ENCODE results near the gene GPC5. TPM values are rescaled to one million over a fixed set of nuclear protein-coding genes. Genes with fewer than 3 reads are reported as not detected.

GPC5 gene
- total and polyA plus RNA-seq, 9 of the 15 experiments (the other 6 are each of a cell fraction or from before 2014, with no cell fraction given): 0.18 to 0.27 TPM; not detected in 7

DNA sequence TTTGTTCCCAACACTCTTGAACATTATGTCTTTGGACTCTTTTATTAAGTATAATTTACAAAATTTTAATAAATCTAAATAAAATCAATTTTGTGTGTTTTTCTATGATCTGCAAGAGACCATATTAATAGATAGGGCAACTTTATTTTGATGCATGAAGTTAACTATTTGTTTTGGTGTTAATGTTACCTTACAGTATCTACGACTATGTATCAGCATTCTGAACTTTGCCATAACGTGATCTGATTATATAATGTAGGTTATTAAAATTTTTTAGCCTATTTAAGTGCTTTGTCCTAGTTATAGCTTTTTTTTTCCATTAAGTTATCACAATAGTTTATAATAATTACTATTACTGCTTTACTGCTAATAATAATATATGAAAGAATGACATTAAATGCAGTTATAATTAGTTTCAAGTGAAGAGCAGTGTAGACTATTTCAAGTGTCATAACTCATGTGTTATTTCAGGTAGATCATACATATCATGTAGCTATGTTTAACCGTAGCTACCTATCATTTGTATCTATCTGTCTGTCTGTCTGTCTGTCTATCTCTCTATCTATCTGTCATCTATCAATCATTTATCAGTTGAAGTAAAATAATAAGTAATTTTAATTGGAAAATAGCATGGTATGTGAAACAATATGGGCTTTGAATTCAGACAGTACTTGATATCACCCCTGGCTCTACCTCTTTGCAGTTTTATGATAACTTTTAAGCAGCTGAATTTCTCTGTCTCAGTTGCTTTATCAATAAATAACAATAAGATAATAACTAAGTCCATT is 229.7 kb downstream of the GPC5 start:
- H3K27me3 ChIP-seq (ENCODE audit: control insufficient read depth in 2 of 2, insufficient read depth in 2 of 2, low read length in 2 of 2): no peaks in the 10 kb centered on the region
- no peak for ATAC-seq
- H3K9me1 ChIP-seq (ENCODE audit: control insufficient read depth, insufficient read depth, low read length): no peaks in the 10 kb centered on the region
- no peak for DNase-seq (ENCODE audit: extremely low read depth in 1 of 4, low spot score in 3 of 4)
- FAIRE-seq: no peak
- H3K4me2 ChIP-seq (ENCODE audit: insufficient read depth, low read length): no peak overlapping the region
- H3K79me2 ChIP-seq (ENCODE audit: control insufficient read depth, insufficient read depth, low read length): no peaks in the 10 kb centered on the region
- no peaks in the 10 kb centered on the region for H3K36me3 ChIP-seq (ENCODE audit: control insufficient read depth, insufficient read depth, low read length)
- ChIA-PET CTCF (ENCODE audit: low intra/inter-chr PET ratio) (no interaction called here), POLR2A (no interaction called here)
- in situ Hi-C loops (cut with MboI) (no loop called here), intact Hi-C loops (cut with micrococcal nuclease) (no loop called here)
- H3K9me3 ChIP-seq (replicated peaks; ENCODE audit: control insufficient read depth, insufficient read depth, low read depth, low read length): no peaks in the 10 kb centered on the region; the same call in 1 of the 2 replicates
- no peak overlapping the region for H3K4me3 ChIP-seq
- H2AFZ ChIP-seq (ENCODE audit: low read depth, low read length): no peak overlapping the region
- no peaks in the 10 kb centered on the region for H4K20me1 ChIP-seq (replicated peaks; ENCODE audit: control insufficient read depth, insufficient read depth, low read length)
- H3K27ac ChIP-seq (ENCODE audit: extremely low read depth, low read depth, low read length): no peak overlapping the region
- WGBS (ENCODE audit: insufficient coverage, low coverage, missing lambda C conversion rate): 2% methylated on average over 3 of the region's 3 CpGs
- H3K4me1 ChIP-seq (replicated peaks in 1 of 2; ENCODE audit: control insufficient read depth in 2 of 2, insufficient read depth in 2 of 2, low read length in 2 of 2): no peaks in the 10 kb centered on the region
- BruUV-seq (replicated peaks): no TSS peak
- no peak overlapping the region for H3K9ac ChIP-seq (ENCODE audit: insufficient read depth in 1 of 2, low read depth in 2 of 2, low read length in 2 of 2)
- TF ChIP-seq ZFP30 (CRISPR knock-in tag; IDR thresholded peaks at IDR 0.05; ENCODE audit: borderline replicate concordance) (0 out of 2 replicates have a peak, but pooled peaks have one; percentile 21), ZNF785 (CRISPR knock-in tag; IDR thresholded peaks at IDR 0.05) (no peak), SIRT6 (IDR thresholded peaks at IDR 0.05; ENCODE audit: low read depth, low read length) (no peak), SNRNP70 (optimal IDR thresholded peaks at IDR 0.05; ENCODE audit: low read depth, low read length) (no peak), BRD9 (IDR thresholded peaks at IDR 0.05; ENCODE audit: low read depth, partially characterized antibody) (no peak), ZNF239 (CRISPR knock-in tag; IDR thresholded peaks at IDR 0.05) (no peak), SMAD2 (IDR thresholded peaks at IDR 0.05; ENCODE audit: low read depth, low read length) (no peak), XRCC5 (IDR thresholded peaks at IDR 0.05; ENCODE audit: low read depth, low read length) (no peak), GTF2A2 (tag; IDR thresholded peaks at IDR 0.05) (no peak), RFX5 (IDR thresholded peaks at IDR 0.05; ENCODE audit: low read depth, low read length) (peak; percentile 53; the same call in 1 of the 2 replicates), RBM25 (IDR thresholded peaks at IDR 0.05; ENCODE audit: low read depth, low read length, severe bottlenecking) (no peak), NFIX (CRISPR knock-in tag; IDR thresholded peaks at IDR 0.05; ENCODE audit: low read depth) (no peak), ZNF584 (CRISPR knock-in tag; IDR thresholded peaks at IDR 0.05; ENCODE audit: low read depth) (no peak), ZNF175 (CRISPR knock-in tag; IDR thresholded peaks at IDR 0.05; ENCODE audit: low read depth) (no peak), GABPA (tag; conservative IDR thresholded peaks at IDR 0.05; ENCODE audit: low read depth) (no peak), ELF2 (CRISPR knock-in tag; IDR thresholded peaks at IDR 0.05) (peak; percentile 59; the same call in 1 of the 2 replicates), ZNF76 (CRISPR knock-in tag; IDR thresholded peaks at IDR 0.05; ENCODE audit: borderline replicate concordance) (no peak), MBD2 (IDR thresholded peaks at IDR 0.05; ENCODE audit: borderline replicate concordance, low read depth) (no peak), ESRRB (CRISPR knock-in tag; IDR thresholded peaks at IDR 0.05; ENCODE audit: borderline replicate concordance) (no peak)
- TF ChIP-seq, protein P1, sequence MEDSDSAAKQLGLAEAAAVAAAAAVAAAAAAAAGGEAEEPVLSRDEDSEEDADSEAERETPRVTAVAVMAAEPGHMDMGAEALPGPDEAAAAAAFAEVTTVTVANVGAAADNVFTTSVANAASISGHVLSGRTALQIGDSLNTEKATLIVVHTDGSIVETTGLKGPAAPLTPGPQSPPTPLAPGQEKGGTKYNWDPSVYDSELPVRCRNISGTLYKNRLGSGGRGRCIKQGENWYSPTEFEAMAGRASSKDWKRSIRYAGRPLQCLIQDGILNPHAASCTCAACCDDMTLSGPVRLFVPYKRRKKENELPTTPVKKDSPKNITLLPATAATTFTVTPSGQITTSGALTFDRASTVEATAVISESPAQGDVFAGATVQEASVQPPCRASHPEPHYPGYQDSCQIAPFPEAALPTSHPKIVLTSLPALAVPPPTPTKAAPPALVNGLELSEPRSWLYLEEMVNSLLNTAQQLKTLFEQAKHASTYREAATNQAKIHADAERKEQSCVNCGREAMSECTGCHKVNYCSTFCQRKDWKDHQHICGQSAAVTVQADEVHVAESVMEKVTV (CRISPR knock-in tag; IDR thresholded peaks at IDR 0.05): 0 out of 2 replicates have a peak, but pooled peaks have one; percentile 9
- TF ChIP-seq, protein P2, sequence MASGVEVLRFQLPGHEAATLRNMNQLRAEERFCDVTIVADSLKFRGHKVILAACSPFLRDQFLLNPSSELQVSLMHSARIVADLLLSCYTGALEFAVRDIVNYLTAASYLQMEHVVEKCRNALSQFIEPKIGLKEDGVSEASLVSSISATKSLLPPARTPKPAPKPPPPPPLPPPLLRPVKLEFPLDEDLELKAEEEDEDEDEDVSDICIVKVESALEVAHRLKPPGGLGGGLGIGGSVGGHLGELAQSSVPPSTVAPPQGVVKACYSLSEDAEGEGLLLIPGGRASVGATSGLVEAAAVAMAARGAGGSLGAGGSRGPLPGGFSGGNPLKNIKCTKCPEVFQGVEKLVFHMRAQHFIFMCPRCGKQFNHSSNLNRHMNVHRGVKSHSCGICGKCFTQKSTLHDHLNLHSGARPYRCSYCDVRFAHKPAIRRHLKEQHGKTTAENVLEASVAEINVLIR (CRISPR knock-in tag; IDR thresholded peaks at IDR 0.05): no peak
